WTC11 (cell line): ENCODE data around the gene MSI2. TPM values are rescaled to one million over a fixed set of nuclear protein-coding genes. Genes with fewer than 3 reads are reported as not detected.

ENCODE experiments used
- ATAC-seq: fragments of 200-7000 bp; cut with Tn5 transposase; 2 replicates; pipeline ENCODE4 v1.10.0; 2021; ENCODE audit warnings: mild to moderate bottlenecking, moderate library complexity
- CTCF ChIA-PET: fragments of 300-600 bp; sonication (Branson Sonifier 250); formaldehyde crosslinking; loops from one replicate; lab custom pipeline; 2021; ENCODE audit warnings: antibody characterized with exemption; lab: Charles Lee
- POLR2A ChIA-PET: fragments of 350-600 bp; sonication (Branson Sonifier 250); formaldehyde crosslinking; loops from one replicate; lab custom pipeline; 2021; ENCODE audit warnings: antibody characterized with exemption; lab: Charles Lee
- DNase-seq: peaks from one replicate; pipeline ENCODE4 v3.0.0; 2021; ENCODE audit warnings: low spot score
- H3K27ac Mint-ChIP-seq: 2 replicates; pipeline ENCODE4 v1.8.0; 2021; ENCODE audit warnings: mixed read lengths
- H3K27me3 Mint-ChIP-seq: 2 replicates; pipeline ENCODE4 v1.8.0; 2021; ENCODE audit warnings: low read depth, mild to moderate bottlenecking, moderate library complexity, mixed read lengths
- H3K36me3 Mint-ChIP-seq: 2 replicates; pipeline ENCODE4 v1.8.0; 2021; ENCODE audit warnings: mixed read lengths
- H3K4me1 Mint-ChIP-seq: 2 replicates; pipeline ENCODE4 v1.8.0; 2022; ENCODE audit warnings: mixed read lengths
- H3K4me3 Mint-ChIP-seq: 2 replicates; pipeline ENCODE4 v1.8.0; 2021; ENCODE audit warnings: mild to moderate bottlenecking, moderate library complexity, mixed read lengths
- H3K9me3 Mint-ChIP-seq: 2 replicates; pipeline ENCODE4 v1.8.0; 2021; ENCODE audit warnings: mixed read lengths
- E2F5 ChIP-seq: sonication (generic); formaldehyde crosslinking; IDR thresholded peaks from 2 replicates; pipeline ENCODE4 v1.8.1; 2022; ENCODE audit warnings: mild to moderate bottlenecking, moderate library complexity, missing genetic modification reagents
- EMX1 ChIP-seq: fragments of 250-450 bp; sonication (Bioruptor Pico); IDR thresholded peaks from 2 replicates; pipeline ENCODE4 v1.8.0; 2021; ENCODE audit warnings: mild to moderate bottlenecking
- GRHL2 ChIP-seq: fragments of 250-450 bp; sonication (Bioruptor Pico); IDR thresholded peaks from 2 replicates; pipeline ENCODE4 v1.8.0; 2022; ENCODE audit warnings: mild to moderate bottlenecking, moderate library complexity; ENCODE audit not compliant: insufficient replicate concordance, severe bottlenecking
- HMGXB4 ChIP-seq: sonication (generic); formaldehyde crosslinking; IDR thresholded peaks from 2 replicates; pipeline ENCODE4 v1.8.1; 2023; ENCODE audit warnings: mild to moderate bottlenecking, moderate library complexity, missing genetic modification reagents
- IRF1 ChIP-seq: sonication (generic); formaldehyde crosslinking; IDR thresholded peaks from 2 replicates; pipeline ENCODE4 v1.8.0; 2023; ENCODE audit warnings: missing genetic modification reagents
- MLX ChIP-seq: sonication (generic); formaldehyde crosslinking; IDR thresholded peaks from 2 replicates; pipeline ENCODE4 v1.8.1; 2023; ENCODE audit warnings: mild to moderate bottlenecking, missing genetic modification reagents, moderate library complexity
- NR2C2 ChIP-seq: sonication (generic); formaldehyde crosslinking; IDR thresholded peaks from 2 replicates; pipeline ENCODE4 v1.8.0; 2022; ENCODE audit warnings: mild to moderate bottlenecking, missing genetic modification reagents
- NR3C1 ChIP-seq: sonication (generic); formaldehyde crosslinking; conservative IDR thresholded peaks from 2 replicates; pipeline ENCODE4 v1.8.1; 2023; ENCODE audit warnings: low read depth, mild to moderate bottlenecking, missing genetic modification reagents
- RELA ChIP-seq: sonication (generic); formaldehyde crosslinking; IDR thresholded peaks from 2 replicates; pipeline ENCODE4 v1.8.1; 2022; ENCODE audit warnings: missing genetic modification reagents, mild to moderate bottlenecking, borderline replicate concordance
- RORB ChIP-seq: fragments of 250-450 bp; sonication (Bioruptor Pico); IDR thresholded peaks from 2 replicates; pipeline ENCODE4 v1.9.0; 2021; ENCODE audit warnings: mild to moderate bottlenecking
- TCF7 ChIP-seq: sonication (generic); formaldehyde crosslinking; IDR thresholded peaks from 2 replicates; pipeline ENCODE4 v1.8.0; 2022; ENCODE audit warnings: mild to moderate bottlenecking, low read depth, missing genetic modification reagents, moderate library complexity
- USF1 ChIP-seq: sonication (generic); formaldehyde crosslinking; IDR thresholded peaks from 2 replicates; pipeline ENCODE4 v1.8.0; 2022; ENCODE audit warnings: mild to moderate bottlenecking, missing genetic modification reagents
- ZNF232 ChIP-seq: sonication (generic); formaldehyde crosslinking; IDR thresholded peaks from 2 replicates; pipeline ENCODE4 v1.8.0; 2022; ENCODE audit warnings: mild to moderate bottlenecking, missing genetic modification reagents
- ZNF396 ChIP-seq: fragments of 250-450 bp; sonication (Bioruptor Pico); IDR thresholded peaks from 2 replicates; pipeline ENCODE4 v1.8.0; 2021; ENCODE audit warnings: mild to moderate bottlenecking, moderate library complexity, borderline replicate concordance
- ZNF512 ChIP-seq: sonication (generic); formaldehyde crosslinking; IDR thresholded peaks from 2 replicates; pipeline ENCODE4 v1.8.1; 2022; ENCODE audit warnings: missing genetic modification reagents, borderline replicate concordance
- total RNA-seq: library from RNA; stranded (reverse); gene quantifications from 3 replicates; pipeline ENCODE4 v1.2.3, GENCODE V29; 2021
- TF ChIP-seq, protein P1 (sequence below): fragments of 250-450 bp; sonication (Bioruptor Pico); IDR thresholded peaks from 2 replicates; pipeline ENCODE4 v1.9.0; 2021; ENCODE audit warnings: mild to moderate bottlenecking
- TF ChIP-seq, protein P2 (sequence below): sonication (generic); formaldehyde crosslinking; conservative IDR thresholded peaks from 2 replicates; pipeline ENCODE4 v1.8.1; 2023; ENCODE audit warnings: mild to moderate bottlenecking, low read depth, missing genetic modification reagents, moderate library complexity

The MSI2 gene
- total RNA-seq, 1 experiment from 2014 or later, result 82.1 TPM

- DNase-seq (no peak), ATAC-seq (no peak)
- no peaks in the 10 kb centered on the region for H3K9me3 Mint-ChIP-seq
- no peak overlapping the region; the same call in 1 of the 2 replicates for H3K27ac Mint-ChIP-seq
- no peak overlapping the region for H3K4me3 Mint-ChIP-seq
- ChIA-PET CTCF (interaction anchor here (1.4 kb wide), 1 partner anchor 13 kb away, joined by 5 read pairs; no protein-coding TSS in a partner anchor), POLR2A (no interaction called here)
- TF ChIP-seq TCF7 (CRISPR knock-in tag) (no peak), NR3C1 (CRISPR knock-in tag) (no peak), RELA (CRISPR knock-in tag) (no peak), GRHL2 (CRISPR knock-in tag) (no peak), USF1 (CRISPR knock-in tag) (no peak), E2F5 (no peak), NR2C2 (CRISPR knock-in tag) (no peak), ZNF512 (CRISPR knock-in tag) (no peak), HMGXB4 (no peak), MLX (no peak), RORB (CRISPR knock-in tag) (no peak), ZNF232 (no peak), ZNF396 (CRISPR knock-in tag) (no peak), EMX1 (no peak), IRF1 (no peak)
- TF ChIP-seq, protein P1, sequence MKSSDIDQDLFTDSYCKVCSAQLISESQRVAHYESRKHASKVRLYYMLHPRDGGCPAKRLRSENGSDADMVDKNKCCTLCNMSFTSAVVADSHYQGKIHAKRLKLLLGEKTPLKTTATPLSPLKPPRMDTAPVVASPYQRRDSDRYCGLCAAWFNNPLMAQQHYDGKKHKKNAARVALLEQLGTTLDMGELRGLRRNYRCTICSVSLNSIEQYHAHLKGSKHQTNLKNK (CRISPR knock-in tag), result no peak
- TF ChIP-seq, protein P2, sequence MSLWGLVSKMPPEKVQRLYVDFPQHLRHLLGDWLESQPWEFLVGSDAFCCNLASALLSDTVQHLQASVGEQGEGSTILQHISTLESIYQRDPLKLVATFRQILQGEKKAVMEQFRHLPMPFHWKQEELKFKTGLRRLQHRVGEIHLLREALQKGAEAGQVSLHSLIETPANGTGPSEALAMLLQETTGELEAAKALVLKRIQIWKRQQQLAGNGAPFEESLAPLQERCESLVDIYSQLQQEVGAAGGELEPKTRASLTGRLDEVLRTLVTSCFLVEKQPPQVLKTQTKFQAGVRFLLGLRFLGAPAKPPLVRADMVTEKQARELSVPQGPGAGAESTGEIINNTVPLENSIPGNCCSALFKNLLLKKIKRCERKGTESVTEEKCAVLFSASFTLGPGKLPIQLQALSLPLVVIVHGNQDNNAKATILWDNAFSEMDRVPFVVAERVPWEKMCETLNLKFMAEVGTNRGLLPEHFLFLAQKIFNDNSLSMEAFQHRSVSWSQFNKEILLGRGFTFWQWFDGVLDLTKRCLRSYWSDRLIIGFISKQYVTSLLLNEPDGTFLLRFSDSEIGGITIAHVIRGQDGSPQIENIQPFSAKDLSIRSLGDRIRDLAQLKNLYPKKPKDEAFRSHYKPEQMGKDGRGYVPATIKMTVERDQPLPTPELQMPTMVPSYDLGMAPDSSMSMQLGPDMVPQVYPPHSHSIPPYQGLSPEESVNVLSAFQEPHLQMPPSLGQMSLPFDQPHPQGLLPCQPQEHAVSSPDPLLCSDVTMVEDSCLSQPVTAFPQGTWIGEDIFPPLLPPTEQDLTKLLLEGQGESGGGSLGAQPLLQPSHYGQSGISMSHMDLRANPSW (CRISPR knock-in tag), result no peak
- peaks cover 10% of the 10 kb centered on the region for H3K4me1 Mint-ChIP-seq
- H3K27me3 Mint-ChIP-seq, result no peaks in the 10 kb centered on the region
- H3K36me3 Mint-ChIP-seq, result no peaks in the 10 kb centered on the region
These were observed 308.9 kb downstream of the MSI2 start for GRCh38 chr17:57565176-57565575.
